ENCODE results near the gene ING1. TPM values are rescaled to one million over a fixed set of nuclear protein-coding genes. Genes with fewer than 3 reads are reported as not detected.

The ING1 gene
- total RNA-seq, 1 donor from 2014 or later = 9.7 TPM

- no peak overlapping the region for H3K4me3 ChIP-seq
- no peak for ATAC-seq
- TF ChIP-seq CTCF (IDR thresholded peaks at IDR 0.05) = no peak
- no peaks in the 10 kb centered on the region for H3K9me3 ChIP-seq
- DNase-seq = no peak
- no peaks in the 10 kb centered on the region for H3K27me3 ChIP-seq (ENCODE audit: low read depth)
- no peaks in the 10 kb centered on the region for H3K4me1 ChIP-seq
- H3K36me3 ChIP-seq = no peaks in the 10 kb centered on the region
- no peak overlapping the region for H3K27ac ChIP-seq
- intact Hi-C loops (cut with DNase I) = no loop called here
Observed at GRCh38 chr13:110758195-110758805, 44.8 kb downstream of the ING1 start.

- no peaks in the 10 kb centered on the region for H3K4me1 ChIP-seq
- no peak overlapping the region for H3K27ac ChIP-seq
- no peaks in the 10 kb centered on the region for H3K36me3 ChIP-seq
- H3K9me3 ChIP-seq = no peaks in the 10 kb centered on the region
- ATAC-seq = no peak
- no peak for TF ChIP-seq CTCF (IDR thresholded peaks at IDR 0.05)
- H3K27me3 ChIP-seq (ENCODE audit: low read depth) = no peaks in the 10 kb centered on the region
- no peak overlapping the region for H3K4me3 ChIP-seq
- DNase-seq = no peak
- intact Hi-C loops (cut with DNase I) = no loop called here
Observed at GRCh38 chr13:110759710-110760109, 46.2 kb downstream of the ING1 start.

GRCh38 chr13:110760611-110761010 lies 47.1 kb downstream of the ING1 start:
- intact Hi-C loops (cut with DNase I) = no loop called here
- DNase-seq = no peak

GRCh38 chr13:110766671-110767430 lies 53.4 kb downstream of the ING1 start:
- Histone ChIP-seq H3K9me3 (no peaks in the 10 kb centered on the region), H3K27me3 (ENCODE audit: low read depth) (no peaks in the 10 kb centered on the region), H3K36me3 (no peaks in the 10 kb centered on the region), H3K4me1 (no peaks in the 10 kb centered on the region), H3K27ac (no peak overlapping the region), H3K4me3 (no peak overlapping the region)
- no peak for DNase-seq
- TF ChIP-seq CTCF (IDR thresholded peaks at IDR 0.05) = no peak
- ATAC-seq = no peak
- intact Hi-C loops (cut with DNase I) = no loop called here

More at GRCh38 chr13:110760611-110761010, 47.1 kb downstream of the ING1 start:
- TF ChIP-seq CTCF (IDR thresholded peaks at IDR 0.05) = no peak
- Histone ChIP-seq H3K4me3 (no peak overlapping the region), H3K9me3 (no peaks in the 10 kb centered on the region), H3K4me1 (no peaks in the 10 kb centered on the region), H3K27me3 (ENCODE audit: low read depth) (no peaks in the 10 kb centered on the region), H3K36me3 (no peaks in the 10 kb centered on the region), H3K27ac (no peak overlapping the region)
- ATAC-seq = no peak

GRCh38 chr13:110767476-110767875 lies 54.0 kb downstream of the ING1 start:
- no peak for DNase-seq
- no peaks in the 10 kb centered on the region for H3K4me1 ChIP-seq
- no peak for TF ChIP-seq CTCF (IDR thresholded peaks at IDR 0.05)

More at GRCh38 chr13:110767476-110767875, 54.0 kb downstream of the ING1 start:
- Histone ChIP-seq H3K27me3 (ENCODE audit: low read depth) (no peaks in the 10 kb centered on the region), H3K36me3 (no peaks in the 10 kb centered on the region), H3K4me3 (no peak overlapping the region), H3K9me3 (no peaks in the 10 kb centered on the region), H3K27ac (no peak overlapping the region)
- intact Hi-C loops (cut with DNase I) = no loop called here
- ATAC-seq = no peak

Data from lower lobe of right lung (tissue), 2 donors.